Measurements from ENCODE around the gene EEF1AKMT4. TPM values are rescaled to one million over a fixed set of nuclear protein-coding genes. Genes with fewer than 3 reads are reported as not detected.
"Not testable (repeated sequence)": the region's sequence is repeated elsewhere in the genome, so short reads cannot be mapped to it uniquely, and the experiment has no call there.

EEF1AKMT4 gene
- total RNA-seq, 1 donor = 9.7 TPM

DNA sequence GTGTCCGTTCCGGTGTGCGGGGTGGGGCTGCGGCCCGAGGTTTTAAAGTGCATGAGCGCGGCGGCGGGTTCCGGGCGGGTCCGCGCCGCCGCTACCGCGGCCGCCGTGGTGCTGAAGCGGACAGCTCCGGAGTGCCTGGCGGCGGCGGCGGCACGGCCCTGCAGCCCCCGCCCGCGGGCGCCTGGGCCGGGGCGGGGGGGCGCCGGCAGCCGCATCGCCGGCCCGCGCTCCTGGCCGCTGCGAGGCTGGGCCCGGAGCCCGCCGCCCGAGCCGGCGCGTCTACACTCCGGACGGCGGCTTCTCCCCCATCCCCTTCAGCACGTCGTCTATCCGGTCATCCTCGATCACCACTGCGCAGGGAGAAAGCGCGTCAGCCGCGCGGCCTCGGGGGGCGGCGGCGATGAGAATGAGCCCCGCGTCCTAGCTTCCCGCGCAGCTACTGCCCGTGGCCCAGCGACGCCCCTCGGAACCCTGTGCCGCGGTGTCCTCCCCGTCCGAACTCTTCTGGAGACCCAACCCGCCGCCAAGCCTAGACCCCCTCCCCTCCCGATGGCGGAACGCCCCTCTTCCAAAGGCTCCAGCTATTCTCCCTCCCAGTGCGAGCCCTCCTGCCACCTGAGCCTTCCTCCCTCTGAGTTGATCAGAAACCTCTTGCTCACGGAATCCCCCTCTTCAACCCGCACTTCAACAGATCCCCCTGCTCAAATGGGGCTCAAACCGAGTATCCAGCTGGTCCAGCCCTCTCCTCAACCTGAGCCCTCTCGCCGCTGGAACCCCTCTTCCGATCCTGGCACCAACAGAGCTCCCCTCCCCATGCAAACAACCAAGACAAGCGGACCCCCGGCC is 10.6 kb downstream of the EEF1AKMT4 start:
- peak in 1 of 3 donors; percentile 43 for DNase-seq (ENCODE audit: low read depth in 2 of 3, low spot score in 2 of 3)

GRCh38 chr3:184260724-184261269 is 11.3 kb downstream of the EEF1AKMT4 start:
- DNase-seq (ENCODE audit: low read depth in 2 of 3, low spot score in 2 of 3) = no peak

DNA sequence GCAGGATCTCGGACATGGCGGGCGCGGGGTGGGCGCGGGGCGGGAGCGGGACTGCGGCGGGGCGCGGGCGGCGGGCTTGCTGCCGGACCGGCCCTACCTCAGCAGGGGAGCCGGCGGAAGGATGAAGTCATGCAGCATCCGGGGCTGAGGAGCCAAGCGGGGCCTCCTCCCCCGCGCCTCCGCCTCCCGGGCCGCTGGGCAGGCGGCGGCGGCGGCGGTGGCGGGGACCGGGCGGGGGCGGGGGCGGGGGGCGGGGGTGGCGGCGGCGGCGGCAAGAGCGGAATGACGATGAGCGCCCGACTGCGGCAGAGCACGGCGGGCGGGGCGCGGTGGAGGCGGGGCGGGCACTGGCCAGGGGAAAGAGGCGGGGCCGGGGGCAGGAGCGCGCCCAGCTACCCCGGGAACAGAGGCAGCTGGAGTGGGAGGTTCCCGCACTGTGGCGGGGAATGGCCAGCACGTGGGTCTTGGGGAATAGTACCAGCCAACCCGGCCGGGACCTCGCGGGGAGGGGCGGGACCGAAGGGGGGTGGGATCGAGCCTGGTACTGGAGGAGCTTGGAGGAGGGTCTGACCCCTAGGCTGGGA is 11.9 kb downstream of the EEF1AKMT4 start, which contains the start of gene CAMK2N2:
TSS of gene CAMK2N2 (minus strand) at position 284 of the 584 bp plus-strand sequence. CDS start at position 16, 268 bp downstream.
- no peak for DNase-seq (ENCODE audit: low read depth in 2 of 3, low spot score in 2 of 3)

DNA sequence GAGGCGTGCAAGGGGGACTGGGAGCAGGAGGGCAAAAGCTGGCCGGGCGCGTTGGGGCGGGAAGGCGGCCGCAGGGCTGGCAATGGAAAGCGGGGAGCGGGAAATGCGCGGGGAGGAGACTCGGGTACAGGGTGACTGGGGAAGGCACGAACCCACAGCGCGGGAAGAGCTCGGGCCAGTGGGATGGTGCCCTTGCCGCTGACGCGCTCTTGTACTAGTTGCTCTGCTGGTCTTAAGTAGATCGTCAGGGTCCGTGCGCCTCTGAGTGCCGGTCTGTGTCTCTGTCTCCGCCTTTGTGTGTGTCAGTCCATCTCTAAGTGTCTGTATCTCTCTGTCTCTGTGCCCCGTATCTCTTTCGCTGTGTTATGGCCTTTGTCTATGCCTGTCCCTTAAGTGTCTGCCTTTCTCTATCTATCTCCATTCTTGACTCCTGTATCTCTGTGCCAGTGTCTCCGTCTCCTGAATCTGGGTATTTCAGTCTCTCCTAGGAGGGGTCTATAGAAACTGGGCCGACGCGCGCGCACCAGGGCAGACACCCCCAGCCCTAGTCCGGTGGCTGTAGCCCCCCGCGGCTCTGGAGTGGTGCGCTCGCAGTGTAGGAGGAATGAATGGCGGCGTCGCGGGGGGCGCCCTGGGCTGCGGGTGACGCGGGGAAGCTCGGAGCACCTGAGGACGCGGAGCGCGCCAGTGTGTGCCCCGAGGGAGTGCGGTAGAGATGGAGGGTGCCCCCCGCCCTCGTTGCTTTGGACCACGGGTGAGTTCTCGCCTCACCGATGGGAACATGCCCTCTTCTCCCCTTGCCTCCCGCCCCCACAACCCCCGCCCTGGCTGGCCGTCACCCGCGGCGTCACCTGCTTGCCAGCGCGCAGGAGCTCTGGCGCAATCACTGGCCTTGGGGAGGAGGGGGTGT is 12.6 kb downstream of the EEF1AKMT4 start:
- peak in 1 of 3 donors; percentile 35 for DNase-seq (ENCODE audit: low read depth in 2 of 3, low spot score in 2 of 3)

DNA sequence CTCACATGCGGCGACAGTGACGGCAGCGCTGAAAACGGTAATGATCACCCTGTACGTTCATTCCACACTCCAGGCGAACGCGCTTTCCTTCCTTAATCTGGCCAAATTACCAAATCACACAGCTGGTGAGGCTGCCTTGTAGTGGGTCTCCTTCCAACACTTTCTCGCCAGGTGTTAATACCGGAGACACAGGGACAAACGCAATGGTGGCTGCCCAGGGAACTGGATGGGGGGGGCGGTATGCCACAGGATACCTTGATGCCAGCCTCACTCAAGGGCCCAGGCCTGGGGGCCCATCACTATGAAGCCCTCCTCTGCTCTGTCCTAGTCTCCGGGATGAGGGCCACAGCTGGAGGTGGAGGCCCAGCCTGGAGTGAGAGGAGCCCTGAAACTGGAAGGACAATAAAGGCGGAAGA is 13.3 kb downstream of the EEF1AKMT4 start:
- DNase-seq (ENCODE audit: low read depth in 2 of 3, low spot score in 2 of 3) = no peak

- not testable (repeated sequence) for DNase-seq (ENCODE audit: low read depth in 2 of 3, low spot score in 2 of 3)
These were observed 17.8 kb downstream of the EEF1AKMT4 start for GRCh38 chr3:184267249-184267648.

DNA sequence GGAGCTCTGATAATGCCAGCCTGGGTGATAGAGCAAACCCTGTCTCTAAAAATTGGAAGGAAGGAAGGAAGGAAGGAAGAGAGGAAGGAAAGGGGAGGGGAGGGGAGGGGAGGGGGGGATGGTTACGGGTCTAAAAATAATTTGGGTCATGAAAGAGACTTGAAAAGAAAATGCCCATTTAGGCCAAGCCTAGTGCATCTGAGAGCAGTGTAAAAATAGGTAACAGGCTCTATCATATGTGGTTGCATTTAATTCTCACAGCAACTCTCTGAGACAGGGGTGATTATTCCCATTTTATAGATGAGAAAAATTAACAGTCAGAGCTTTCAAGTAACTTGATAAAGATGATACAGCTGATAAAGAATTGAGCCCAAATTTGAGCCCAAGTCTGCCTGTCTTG is 22.8 kb downstream of the EEF1AKMT4 start:
- no peak for DNase-seq (ENCODE audit: low read depth in 2 of 3, low spot score in 2 of 3)

- DNase-seq (ENCODE audit: low read depth in 2 of 3, low spot score in 2 of 3) = no peak
These were observed 25.9 kb downstream of the EEF1AKMT4 start for GRCh38 chr3:184275381-184275701.

- DNase-seq (ENCODE audit: low read depth in 2 of 3, low spot score in 2 of 3) = no peak
These were observed 26.8 kb downstream of the EEF1AKMT4 start, which contains the start of gene ECE2 for GRCh38 chr3:184275961-184276910. ECE2 (plus strand) TSS chr3:184276022; CDS start chr3:184276154, 132 bp downstream.

- no peak for DNase-seq (ENCODE audit: low read depth in 2 of 3, low spot score in 2 of 3)
These were observed 27.9 kb downstream of the EEF1AKMT4 start for GRCh38 chr3:184277366-184277765.

- no peak for DNase-seq (ENCODE audit: low read depth in 2 of 3, low spot score in 2 of 3)
These were observed 33.5 kb downstream of the EEF1AKMT4 start for GRCh38 chr3:184282941-184283340.

GRCh38 chr3:184283681-184284080 is 34.2 kb downstream of the EEF1AKMT4 start:
- no peak for DNase-seq (ENCODE audit: low read depth in 2 of 3, low spot score in 2 of 3)

DNA sequence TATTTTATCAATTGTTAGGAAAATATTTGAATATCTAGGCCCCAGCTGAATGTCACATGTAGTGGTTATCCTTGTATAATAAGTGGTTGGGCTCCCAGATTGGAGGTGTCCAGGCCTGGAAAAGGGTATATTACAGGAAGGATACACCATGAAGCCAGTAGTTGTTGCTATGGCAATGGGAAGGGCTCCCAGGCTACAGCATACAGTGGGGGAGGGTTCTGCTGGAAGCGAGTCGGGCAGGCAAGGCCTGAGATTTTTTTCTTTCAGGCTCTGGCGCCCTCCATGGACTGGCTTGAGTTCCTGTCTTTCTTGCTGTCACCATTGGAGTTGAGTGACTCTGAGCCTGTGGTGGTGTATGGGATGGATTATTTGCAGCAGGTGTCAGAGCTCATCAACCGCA is 35.2 kb downstream of the EEF1AKMT4 start:
- peak in 2 of 3 donors; percentile 29 to 45 for DNase-seq (ENCODE audit: low read depth in 2 of 3, low spot score in 2 of 3)

DNA sequence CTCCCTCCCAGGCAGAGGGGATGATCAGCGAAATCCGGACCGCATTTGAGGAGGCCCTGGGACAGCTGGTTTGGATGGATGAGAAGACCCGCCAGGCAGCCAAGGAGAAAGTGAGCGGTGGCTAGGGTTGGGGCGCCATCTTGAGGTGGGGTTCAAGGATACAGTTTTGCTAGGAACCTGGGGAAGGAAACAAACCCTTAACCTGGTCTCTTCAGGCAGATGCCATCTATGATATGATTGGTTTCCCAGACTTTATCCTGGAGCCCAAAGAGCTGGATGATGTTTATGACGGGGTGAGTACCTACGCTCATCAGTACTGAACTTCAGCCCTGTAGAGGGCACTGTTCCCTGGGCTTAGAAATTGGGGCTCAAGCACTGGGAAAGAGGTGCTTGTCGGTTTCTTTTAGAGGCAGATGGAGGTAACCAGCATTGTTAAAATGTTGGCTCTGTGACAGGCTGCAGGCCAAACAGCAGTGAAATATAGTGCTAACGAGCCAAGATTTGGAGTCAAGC is 40.0 kb downstream of the EEF1AKMT4 start:
- DNase-seq (ENCODE audit: low read depth in 2 of 3, low spot score in 2 of 3) = peak; percentile 16 to 78 (median 58)

GRCh38 chr3:184290331-184290730 is 40.9 kb downstream of the EEF1AKMT4 start:
- DNase-seq (ENCODE audit: low read depth in 2 of 3, low spot score in 2 of 3) = no peak

- DNase-seq (ENCODE audit: low read depth in 2 of 3, low spot score in 2 of 3) = no peak
These were observed 41.7 kb downstream of the EEF1AKMT4 start for GRCh38 chr3:184291044-184291737.

- no peak for DNase-seq (ENCODE audit: low read depth in 2 of 3, low spot score in 2 of 3)
These were observed 42.4 kb downstream of the EEF1AKMT4 start for GRCh38 chr3:184291738-184292445.

GRCh38 chr3:184295771-184296170 is 46.3 kb downstream of the EEF1AKMT4 start:
- DNase-seq (ENCODE audit: low read depth in 2 of 3, low spot score in 2 of 3) = no peak

Data from hematopoietic multipotent progenitor cell (in vitro differentiated cells).